SKM-1 treated with dmso at 0.1 percent for 144 hours (cell line): ENCODE data around the gene DPCD.
"Not testable (repeated sequence)": the region's sequence is repeated elsewhere in the genome, so short reads cannot be mapped to it uniquely, and the experiment has no call there.

Experiments used
- DNase-seq: peaks from one replicate; lab custom pipeline; 2025; ENCODE audit not compliant: unreplicated experiment; lab: John Stamatoyannopoulos, UW

DPCD gene

DNA sequence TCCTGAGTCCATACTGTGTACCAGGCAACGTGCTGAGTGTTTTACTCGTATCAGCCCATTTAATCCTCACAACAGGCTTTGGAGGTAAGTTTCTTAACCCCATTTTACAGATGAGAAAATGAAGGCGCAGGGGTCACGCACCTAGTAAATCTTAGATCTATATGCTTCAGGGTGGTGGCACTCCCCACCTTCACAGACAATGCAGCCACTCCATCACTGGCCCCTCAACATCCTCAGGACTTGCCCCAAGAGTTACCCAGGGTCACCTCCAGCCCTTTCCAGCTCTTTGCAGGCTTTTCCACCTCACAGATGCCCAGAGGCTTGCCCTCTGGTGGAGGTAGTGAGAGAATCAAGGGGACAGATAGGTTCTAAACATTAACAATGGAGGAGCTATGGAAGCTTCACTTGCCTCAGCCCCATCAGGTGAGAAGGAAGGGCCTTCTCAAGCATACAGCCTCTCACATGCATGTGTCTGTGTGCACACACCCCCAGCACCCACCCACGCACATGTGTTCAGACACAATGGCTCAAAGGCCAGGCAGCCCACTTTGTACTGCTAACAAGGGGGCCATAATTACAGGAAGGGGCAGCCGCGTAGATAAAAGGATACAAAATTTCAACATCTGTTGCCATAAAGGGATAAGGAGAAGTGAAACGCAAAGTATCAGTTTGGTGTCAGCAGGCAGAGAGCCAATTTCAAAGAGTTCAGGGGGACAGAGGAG lies 29.1 kb downstream of the DPCD start:
- peak; percentile 48 for DNase-seq

DNA sequence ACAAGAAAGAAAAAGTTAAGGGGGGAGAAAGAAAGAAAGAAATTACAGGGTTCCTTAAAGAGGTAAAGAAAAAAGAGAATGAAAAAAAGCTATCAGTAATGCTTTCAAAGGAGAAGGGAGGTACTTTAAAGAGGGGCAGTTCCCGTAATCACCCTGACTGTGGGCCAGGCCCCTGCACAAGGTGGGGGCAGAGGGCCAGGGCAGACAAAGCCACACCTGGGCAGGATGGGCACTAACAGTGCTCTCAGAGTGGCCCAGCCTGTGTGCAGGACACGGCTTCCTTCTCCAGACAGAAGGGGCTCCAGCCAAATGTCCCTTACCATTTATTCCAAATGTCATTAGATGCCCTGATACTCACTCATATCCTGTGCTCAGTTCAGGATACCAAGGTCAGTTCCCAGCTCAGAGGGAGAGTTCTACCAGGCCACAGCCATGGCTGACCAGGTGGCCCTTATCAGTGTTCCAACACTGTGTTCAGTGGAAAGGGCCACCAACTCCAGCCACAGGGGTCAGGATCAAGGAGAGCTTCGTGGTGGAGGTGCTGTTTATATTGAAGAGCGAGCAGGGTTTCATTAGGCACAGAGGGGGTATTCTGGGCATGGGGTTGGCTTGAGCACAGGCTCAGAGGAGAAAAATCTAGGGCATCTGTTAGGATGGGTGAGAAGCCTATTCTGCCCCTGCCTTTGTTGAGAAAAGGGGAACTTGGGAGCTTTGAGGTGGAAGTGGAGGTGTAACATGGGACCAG lies 29.9 kb downstream of the DPCD start:
- DNase-seq: no peak

DNA sequence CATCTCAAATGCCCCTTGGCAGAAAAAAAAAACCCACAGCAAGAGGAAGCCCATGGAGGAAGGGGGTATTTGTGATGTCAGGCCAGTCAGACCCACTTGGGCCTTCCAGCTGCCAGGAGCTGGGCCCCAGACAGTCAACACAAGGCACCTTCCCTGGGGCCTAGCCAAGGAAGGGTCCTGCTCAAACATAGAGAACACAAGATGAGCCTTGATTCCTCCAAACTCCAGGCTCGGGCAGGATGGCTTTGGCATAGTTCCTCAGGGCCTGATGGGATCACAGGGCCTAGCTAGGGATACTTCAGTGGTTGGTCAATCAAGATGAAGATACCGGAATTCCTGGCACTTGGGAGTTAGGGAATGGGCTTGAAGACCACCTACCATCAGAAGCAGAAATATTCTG lies 30.8 kb downstream of the DPCD start:
- DNase-seq: no peak

DNA sequence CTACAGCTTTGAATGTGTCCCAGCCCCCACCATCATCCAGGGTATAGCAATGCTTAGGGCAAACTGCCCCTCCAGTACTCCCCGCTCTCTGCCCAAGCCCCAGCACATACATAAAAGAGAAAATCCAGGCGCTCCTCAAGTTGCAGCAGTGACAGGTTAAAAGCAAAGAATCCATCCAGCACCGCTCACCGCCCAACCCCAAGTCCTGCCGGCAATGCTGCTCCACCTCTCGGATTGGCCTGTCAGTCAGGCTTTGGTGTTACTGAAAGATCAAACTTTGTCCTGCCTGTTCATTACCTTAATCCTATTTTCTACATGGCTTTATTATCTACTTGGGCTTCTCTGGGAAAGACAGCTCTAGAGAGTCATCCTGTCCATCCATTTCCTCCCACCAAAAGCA lies 31.9 kb downstream of the DPCD start:
- DNase-seq: no peak

DNA sequence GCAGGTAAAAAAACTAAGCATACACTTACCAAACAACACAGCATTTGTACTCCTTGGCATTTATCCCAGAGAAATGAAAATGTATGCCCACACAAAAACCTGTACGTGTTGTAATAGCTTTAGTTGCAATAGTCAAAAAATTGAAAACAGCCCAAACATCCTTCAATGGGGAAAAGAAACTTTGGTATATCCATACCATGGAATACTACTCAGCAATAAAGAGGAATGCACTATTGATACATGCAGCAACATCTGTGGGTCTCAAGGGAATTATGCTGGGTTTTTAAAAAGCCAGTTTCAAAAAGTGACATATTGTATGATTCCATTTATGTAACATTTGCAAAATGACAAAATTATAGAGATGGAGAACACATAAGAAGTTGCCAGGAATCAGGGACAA lies 35.4 kb downstream of the DPCD start:
- no peak for DNase-seq

DNA sequence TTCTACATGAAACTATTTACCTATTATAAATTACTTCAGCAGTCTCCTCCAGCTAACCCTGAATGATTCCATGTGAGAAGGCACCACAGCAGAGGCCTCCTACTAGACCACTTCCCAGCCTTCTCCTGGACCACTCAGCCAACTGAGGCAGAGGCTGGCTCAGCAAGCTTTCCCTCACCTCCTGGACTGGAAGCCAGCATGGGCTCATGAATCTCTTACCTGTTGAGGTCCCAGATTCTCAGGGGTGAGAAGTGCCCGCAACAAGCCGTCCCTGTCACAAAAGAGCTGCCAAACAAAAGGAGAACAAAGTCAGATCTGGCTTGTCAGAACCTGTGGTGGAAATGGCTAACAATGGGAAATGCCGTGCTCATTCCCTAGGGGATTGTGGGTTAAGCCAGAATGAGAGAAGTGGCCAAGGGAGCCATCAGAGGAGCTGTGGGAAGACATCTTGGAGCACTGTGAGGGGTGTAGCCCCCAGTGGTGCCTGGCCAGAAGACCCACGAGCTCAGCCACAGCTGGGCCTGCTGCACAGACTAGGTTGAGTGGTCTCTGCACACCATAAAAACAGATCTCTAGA lies 36.5 kb downstream of the DPCD start:
- DNase-seq: no peak

DNA sequence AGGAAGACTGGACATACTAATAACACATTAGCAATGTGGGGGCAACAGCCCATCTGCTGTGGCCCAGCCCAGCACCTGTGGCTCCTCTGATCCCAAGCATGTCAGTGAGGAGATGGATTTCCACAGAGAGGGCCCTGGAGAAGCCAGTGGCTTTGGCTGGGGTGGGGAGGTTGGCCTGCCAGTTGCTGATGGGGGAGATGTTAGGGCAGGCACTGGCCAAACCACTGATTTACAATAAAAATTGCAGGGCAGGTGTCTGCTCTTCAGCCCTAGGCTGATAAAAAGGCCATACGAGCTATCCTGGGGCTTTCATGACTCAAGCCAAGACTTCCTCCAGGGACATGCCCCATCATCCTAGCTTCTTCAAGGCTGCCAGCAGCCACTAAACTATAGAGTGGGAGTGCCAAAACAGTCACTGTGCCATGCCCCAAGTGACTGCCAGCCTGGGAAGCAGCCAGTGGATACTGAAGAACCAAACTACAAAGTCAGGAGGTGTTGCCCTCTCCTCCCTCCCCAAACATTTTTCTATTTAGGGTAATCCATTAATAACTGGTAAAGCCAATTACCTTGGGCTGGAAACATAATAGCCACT lies 37.8 kb downstream of the DPCD start:
- DNase-seq: no peak

DNA sequence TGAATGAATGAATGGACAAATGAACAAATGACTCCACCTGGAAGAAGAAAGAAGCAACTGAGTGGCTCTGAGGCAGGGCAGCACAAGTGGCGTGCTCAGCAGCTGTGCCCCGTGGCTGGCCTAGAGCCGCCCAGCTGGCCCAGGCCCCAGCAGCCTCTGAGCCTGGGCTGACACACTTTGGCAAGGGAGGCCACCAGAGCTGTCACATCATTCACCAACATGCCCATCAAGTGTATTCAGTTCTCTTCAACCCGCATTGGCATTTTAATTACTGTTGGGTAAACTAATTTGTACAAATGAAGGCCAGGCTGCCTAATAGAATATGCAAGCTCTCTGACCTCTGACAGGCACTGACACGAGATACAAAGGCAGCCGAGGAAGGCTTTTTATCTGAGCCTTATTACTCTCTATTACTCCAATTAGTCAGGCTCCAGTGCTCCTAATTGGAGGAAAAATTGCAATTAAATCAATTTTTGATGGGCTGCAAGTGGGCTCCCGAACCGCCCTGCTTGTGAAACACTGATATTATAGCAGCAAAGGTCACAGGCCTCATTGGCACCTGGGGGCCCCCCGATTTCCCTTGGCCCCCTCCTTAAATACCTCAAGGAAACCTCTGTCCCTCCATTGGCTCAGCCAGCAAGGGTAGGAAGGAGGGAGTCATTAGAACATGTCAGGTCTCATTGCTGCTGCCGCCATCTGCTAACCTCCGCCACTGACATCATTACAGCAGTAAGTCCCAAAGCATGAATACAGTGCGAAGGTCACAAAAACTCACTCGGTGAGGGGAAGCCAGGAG lies 41.9 kb downstream of the DPCD start:
- no peak for DNase-seq

DNA sequence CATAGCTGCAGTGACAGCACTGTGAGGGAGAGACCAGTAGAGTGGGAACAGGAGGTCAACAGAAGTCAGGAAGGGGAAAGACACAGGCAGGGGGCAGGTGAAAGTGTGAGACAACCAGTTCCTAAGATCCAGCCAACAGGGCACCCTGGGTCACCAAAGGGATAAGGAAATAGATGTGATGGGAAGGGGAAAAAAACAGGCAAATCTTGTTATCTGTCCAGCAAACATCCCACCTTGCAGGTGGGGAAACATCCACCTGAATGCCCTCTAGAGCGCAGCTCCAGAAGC lies 42.5 kb downstream of the DPCD start:
- DNase-seq: no peak

DNA sequence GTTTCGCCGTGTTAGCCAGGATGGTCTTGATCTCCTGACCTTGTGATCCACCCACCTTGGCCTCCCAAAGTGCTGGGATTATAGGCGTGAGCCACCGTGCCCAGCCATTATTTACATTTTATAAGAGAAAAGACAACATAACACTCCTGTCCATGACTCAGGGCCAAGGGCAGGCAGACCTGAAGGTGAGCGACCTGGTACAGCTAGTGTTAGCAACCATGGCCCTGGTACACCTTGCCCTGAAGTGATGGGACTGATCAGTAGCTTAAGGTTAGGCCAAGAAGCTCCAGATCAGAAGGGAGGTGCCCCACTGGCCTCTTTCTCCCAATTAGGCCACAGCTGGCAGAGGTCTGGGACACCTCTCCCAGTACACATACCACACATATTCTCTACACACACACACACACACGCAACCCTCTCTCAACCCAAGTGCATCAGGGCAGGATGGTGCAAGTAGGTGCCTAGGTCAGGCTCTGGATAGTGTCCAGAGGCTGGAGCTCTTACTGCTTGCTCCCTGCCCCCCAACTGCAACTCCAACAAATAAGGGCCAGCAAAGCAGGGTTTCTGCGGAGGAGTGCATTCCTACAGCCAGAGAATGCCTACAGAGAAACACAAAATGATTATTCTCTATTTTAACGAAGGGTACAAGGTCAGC lies 43.8 kb downstream of the DPCD start:
- DNase-seq: no peak

DNA sequence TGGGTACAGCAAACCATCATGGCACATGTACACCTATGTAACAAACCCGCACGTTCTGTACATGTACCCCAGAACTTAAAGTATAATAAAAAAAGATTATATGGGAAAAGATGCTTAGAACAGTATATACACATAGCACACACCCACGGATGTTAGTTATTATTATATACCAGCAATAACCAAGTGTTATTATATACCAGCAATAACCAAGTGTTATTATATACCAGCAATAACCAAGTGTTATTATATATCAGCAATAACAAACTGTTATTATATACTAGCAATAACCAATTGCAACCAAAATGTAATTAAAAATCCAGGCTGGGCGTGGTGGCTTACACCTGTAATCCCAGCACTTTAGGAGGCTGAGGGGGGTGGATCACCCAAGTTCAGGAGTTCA lies 45.4 kb downstream of the DPCD start:
- DNase-seq: not testable (repeated sequence)

DNA sequence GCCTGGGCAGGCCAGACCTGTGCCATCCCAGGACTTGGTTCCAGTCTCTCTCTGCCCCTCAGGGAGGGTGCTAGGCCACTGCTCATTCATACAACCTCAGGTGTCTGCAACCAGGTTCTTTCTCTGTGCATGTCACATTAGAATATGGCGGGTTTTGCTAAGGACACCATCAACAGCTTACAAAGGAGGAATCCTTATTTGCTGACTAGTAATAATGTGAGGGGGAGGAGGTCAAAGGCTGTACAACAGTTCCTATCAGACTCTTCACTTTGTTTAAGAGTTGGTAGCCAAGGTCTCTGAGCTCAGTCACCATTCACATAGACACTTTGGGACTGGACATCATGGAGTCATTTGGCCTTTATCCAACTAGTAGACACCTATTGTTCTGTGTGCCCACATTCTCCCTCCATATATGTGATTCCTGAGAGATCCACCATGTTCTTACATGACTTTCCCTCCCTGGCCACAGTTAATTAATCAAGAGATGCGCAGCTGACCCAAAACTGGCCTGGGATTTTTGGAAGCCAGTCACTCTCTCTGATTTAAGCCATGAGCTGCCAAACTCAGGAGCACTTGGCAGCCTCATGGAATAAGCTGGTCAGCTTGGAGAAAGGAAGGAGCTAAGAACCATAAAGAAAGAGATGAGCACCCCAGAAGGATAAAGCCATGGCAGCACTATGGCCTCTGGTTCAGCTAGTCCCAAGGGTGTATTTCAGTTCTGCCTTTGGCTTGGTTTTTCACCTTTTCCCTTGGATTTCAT lies 51.2 kb downstream of the DPCD start:
- no peak for DNase-seq

DNA sequence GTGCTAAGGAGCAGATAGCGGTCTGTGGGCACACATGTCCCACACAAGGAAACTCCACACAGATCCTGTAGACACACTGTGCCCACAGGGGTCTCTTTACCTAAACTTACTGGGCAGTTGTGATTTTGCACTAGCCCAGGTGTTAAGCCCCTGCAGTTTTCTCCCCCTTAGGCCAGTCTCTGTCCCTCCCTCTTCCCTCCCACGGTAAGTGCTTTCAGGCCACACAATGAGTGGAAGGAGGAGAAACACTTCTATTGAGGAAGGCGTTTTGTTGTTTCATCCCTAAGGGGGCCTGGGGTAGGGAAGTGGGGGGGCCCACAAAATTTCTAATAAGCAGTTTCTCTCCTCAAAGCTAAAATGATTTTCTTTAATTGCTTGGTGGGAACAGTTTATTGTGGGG lies 55.4 kb downstream of the DPCD start:
- DNase-seq: no peak

DNA sequence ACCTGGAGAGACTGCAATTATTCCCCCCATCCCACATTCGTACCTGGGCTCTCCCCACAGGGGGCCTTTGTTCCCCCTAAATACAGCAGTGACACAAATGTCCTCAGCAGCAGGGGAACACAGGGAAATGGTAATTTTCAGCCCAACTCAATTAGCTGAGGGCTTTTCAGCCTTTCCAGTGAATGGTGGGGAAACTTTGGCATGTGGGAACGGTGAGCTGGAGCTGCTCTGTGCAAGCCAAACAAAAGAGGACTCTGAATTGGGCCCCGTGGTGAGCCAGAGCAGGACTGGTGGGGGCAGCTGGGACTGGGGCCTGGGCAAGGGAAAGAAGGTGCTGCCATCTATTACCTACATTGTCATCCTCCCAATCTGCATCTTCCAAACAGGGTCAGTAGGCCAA lies 55.9 kb downstream of the DPCD start:
- DNase-seq: no peak

DNA sequence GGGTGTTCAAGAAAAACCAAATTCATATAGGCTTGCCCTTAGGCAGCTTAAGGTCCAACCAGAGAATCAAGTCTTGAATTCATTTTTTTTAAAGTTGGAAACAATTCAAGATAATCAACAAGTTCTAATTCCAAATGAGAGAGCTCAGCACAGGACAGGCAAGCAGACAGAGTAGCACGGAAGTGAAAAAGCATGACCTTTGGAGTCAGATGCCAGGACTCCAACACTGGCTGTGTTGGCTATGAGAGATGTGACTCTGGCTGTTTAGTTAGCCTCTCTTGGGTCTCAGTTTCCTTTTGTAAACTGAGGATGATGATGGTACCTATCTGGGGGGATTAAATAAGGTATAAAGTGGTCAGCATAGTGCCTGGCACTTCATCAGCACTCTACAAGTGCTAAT lies 57.5 kb downstream of the DPCD start:
- DNase-seq: no peak

DNA sequence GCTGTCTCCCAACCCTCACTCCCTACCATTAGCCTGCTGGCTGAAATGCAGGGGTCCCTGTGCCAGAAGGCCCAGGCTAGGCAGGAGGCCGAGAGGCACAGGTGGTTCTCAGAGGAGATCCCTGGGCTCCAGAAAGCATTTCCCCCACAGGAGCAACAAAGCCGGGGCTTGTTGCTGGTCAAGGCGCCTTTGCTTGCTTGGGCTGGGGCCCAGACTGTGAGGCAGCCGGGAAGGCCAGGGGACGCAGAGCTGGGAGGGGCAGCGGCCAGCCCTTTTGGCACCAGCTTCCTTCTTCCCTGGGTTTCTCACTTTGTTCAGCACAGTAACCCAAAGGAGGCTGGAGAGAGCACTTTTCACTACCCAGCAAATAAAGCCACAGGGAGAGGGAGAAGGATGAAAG lies 58.2 kb downstream of the DPCD start:
- DNase-seq: no peak

DNA sequence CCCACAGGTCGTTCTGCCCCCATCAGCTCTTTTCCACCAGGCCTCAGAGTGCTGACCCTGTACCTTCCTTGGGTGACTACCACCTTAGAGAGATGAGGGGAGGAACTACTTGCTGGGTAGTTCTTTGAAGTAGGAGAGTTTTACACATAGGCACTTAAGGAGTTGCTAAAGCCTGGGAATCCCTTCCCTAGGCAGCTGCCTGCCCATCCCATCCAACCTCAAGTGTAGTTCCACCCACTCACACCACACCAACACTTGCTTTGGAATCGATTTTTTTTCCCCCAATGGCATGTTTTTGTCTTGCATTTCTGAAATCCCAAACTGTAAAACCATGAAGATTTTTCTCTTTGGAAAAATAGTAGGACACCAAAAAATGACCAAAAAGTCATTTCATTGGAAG lies 59.1 kb downstream of the DPCD start:
- no peak for DNase-seq

DNA sequence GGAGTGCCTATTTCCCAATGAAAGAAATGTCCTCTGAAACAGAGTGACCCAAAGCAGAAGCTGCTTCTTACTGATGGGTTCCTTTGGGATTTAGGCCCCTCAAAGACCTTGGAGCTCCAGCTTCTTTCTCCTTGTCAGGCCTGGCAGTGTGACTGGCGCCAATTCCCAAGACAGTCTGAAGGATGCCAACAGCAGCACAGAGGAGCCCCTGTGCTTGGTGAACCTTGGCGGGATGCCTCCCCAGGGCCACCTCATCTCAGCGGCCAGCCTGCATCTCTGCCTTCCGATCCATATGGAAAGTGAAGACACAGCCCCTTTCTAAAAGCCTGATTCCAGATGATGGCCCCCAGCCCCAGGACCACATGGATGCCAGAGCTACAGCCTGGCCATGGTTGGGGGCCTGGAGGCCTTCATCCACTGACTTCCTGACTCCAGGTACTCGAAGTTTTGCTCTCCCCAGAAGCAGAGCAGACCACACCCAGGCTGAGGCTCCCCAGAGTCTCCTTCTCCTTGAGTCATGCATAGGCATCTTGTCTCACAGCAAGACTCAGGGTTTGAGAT lies 61.5 kb downstream of the DPCD start:
- DNase-seq: no peak

DNA sequence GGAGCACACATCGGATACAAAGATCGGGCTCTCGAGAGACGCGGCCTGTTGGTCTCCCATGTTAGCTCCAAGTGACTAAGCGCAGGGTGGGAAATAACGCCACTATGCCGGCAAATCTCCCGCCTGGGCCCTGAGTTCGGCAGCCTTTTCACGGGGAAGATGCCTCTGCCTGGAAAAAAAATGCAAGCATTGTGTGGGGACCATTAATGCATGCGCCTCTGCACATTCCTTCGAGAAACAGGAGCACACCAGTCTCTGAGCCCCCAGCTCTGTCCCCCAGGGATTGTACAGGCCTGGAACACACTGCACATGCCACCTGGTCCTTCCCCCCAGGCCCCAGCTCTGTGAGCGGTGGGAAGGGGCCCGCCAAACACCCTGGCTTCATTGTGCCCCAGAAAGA lies 62.7 kb downstream of the DPCD start:
- DNase-seq: no peak

DNA sequence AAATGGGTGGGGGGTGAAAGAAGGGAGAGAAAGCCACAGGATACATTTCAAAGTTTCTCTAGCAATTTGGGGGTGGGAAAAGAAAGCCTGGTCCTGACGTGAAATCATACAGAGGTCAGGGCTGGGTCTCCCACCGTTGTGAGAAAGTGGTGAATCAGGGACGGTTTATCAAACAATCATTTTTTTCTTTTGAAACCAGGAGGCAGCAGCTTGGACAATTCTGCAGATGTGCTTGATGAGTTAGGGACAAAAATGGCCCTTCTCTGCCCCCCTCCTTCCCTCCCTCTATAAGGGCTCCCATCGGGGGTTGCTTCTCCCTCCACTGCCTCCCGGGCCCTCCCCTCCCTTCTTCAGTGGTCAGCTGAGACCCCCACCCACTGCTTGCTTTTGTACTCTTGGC lies 63.2 kb downstream of the DPCD start:
- DNase-seq: no peak
